ENCODE results near the gene CELF4. TPM values are rescaled to one million over a fixed set of nuclear protein-coding genes. Genes with fewer than 3 reads are reported as not detected.

The CELF4 gene
- total RNA-seq, 1 experiment from 2014 or later: not detected

DNA sequence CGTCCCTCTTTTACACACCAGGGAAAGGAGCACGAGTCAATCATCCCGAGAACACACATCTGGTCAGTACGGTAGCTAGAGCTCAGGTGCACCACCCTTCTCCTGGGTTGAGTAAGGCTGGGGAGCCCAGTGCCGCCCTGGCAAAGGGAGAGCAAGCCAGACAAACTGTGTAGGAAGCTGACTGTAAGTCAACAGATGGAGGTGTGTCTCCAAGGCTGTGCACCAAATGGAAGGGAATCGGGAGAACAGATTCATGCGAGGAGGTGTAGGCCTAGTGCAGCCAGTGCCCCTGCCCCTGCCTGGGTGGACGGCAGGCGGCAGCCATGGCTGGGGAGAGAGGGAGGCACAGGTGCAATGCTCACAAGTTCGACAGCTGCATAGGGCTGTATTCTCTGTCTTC lies 65.7 kb downstream of the CELF4 start:
- in situ Hi-C loops (cut with HindIII; ENCODE audit: low pct_unique_long_range_greater_than_20kb, low sequenced_read_pairs) (no loop called here), intact Hi-C loops (cut with micrococcal nuclease; ENCODE audit: unreplicated experiment) (no loop called here)
- ChIA-PET POLR2A (no interaction called here), CTCF (no interaction called here)
- BruUV-seq (replicated peaks): no TSS peak
- TF ChIP-seq POLR2AphosphoS5 (IDR thresholded peaks at IDR 0.05; ENCODE audit: low read depth, low read length) (no peak), SIN3A (IDR thresholded peaks at IDR 0.05; ENCODE audit: borderline replicate concordance, insufficient read depth, low read depth, low read length) (no peak), REST (IDR thresholded peaks at IDR 0.05; ENCODE audit: insufficient read depth in 1 of 2, low read depth in 2 of 2, low read length in 1 of 2) (no peak), TCF7L2 (IDR thresholded peaks at IDR 0.05; ENCODE audit: low read depth, low read length) (no peak), CTCF (IDR thresholded peaks at IDR 0.05) (no peak)
- no peaks in the 10 kb centered on the region for H3K4me1 ChIP-seq (ENCODE audit: control insufficient read depth, insufficient read depth, low read length)
- no peaks in the 10 kb centered on the region for H3K9me3 ChIP-seq (ENCODE audit: control insufficient read depth, insufficient read depth, low read depth, low read length)
- no peak for ATAC-seq
- no peaks in the 10 kb centered on the region for H3K36me3 ChIP-seq (ENCODE audit: control insufficient read depth, insufficient read depth, low read length)
- H3K4me3 ChIP-seq (ENCODE audit: low read depth in 2 of 2, low read length in 2 of 2): no peak overlapping the region
- no peaks in the 10 kb centered on the region for H3K27me3 ChIP-seq (ENCODE audit: control insufficient read depth, insufficient read depth, low read length)
- DNase-seq (ENCODE audit: low read depth, low spot score): no peak
- no peak overlapping the region for H3K27ac ChIP-seq (ENCODE audit: low read length)

GRCh38 chr18:37499044-37499443 lies 66.6 kb downstream of the CELF4 start:
- in situ Hi-C loops (cut with HindIII; ENCODE audit: low pct_unique_long_range_greater_than_20kb, low sequenced_read_pairs): no loop called here

More at GRCh38 chr18:37499044-37499443, 66.6 kb downstream of the CELF4 start:
- Histone ChIP-seq H3K9me3 (ENCODE audit: control insufficient read depth, insufficient read depth, low read depth, low read length) (no peaks in the 10 kb centered on the region), H3K36me3 (ENCODE audit: control insufficient read depth, insufficient read depth, low read length) (no peaks in the 10 kb centered on the region), H3K27ac (ENCODE audit: low read length) (no peak overlapping the region), H3K27me3 (ENCODE audit: control insufficient read depth, insufficient read depth, low read length) (no peaks in the 10 kb centered on the region), H3K4me1 (ENCODE audit: control insufficient read depth, insufficient read depth, low read length) (no peaks in the 10 kb centered on the region), H3K4me3 (ENCODE audit: low read depth in 2 of 2, low read length in 2 of 2) (no peak overlapping the region)
- intact Hi-C loops (cut with micrococcal nuclease; ENCODE audit: unreplicated experiment): no loop called here
- TF ChIP-seq POLR2AphosphoS5 (IDR thresholded peaks at IDR 0.05; ENCODE audit: low read depth, low read length) (no peak), SIN3A (IDR thresholded peaks at IDR 0.05; ENCODE audit: borderline replicate concordance, insufficient read depth, low read depth, low read length) (no peak), TCF7L2 (IDR thresholded peaks at IDR 0.05; ENCODE audit: low read depth, low read length) (no peak), REST (IDR thresholded peaks at IDR 0.05; ENCODE audit: insufficient read depth in 1 of 2, low read depth in 2 of 2, low read length in 1 of 2) (no peak), CTCF (IDR thresholded peaks at IDR 0.05) (no peak)
- DNase-seq (ENCODE audit: low read depth, low spot score) (no peak), ATAC-seq (no peak)
- no TSS peak for BruUV-seq (replicated peaks)
- ChIA-PET CTCF (no interaction called here), POLR2A (no interaction called here)
